Gastroesophageal sphincter (tissue), 4 donors: ENCODE data around the gene LSM2. TPM values are rescaled to one million over a fixed set of nuclear protein-coding genes. Genes with fewer than 3 reads are reported as not detected.
A peak's percentile ranks its signal among the peaks of the same experiment; 100 is the strongest.

ENCODE experiments used
- ATAC-seq: fragments of 150-250 bp; one replicate; pipeline ENCODE4 v1.9.1; 2016; ENCODE audit warnings: mild to moderate bottlenecking, moderate library complexity
- H3K27ac ChIP-seq, 4 donors: fragments of 200-600 bp; sonication (generic) in 3 of 4; 1 replicate in 3 of 4; 2 replicates in 1 of 4; pipeline ENCODE4 v1.5.1; 2016 to 2019
- H3K27me3 ChIP-seq: fragments of 200-600 bp; sonication (generic); one replicate; pipeline ENCODE4 v1.5.1; 2019
- H3K36me3 ChIP-seq, 2 donors: fragments of 200-600 bp; sonication (generic); one replicate each; pipeline ENCODE4 v1.5.1; 2019; ENCODE audit warnings: control low read depth in 1 of 2
- H3K4me1 ChIP-seq, 3 donors: fragments of 200-600 bp; sonication (generic); 1 replicate in 2 of 3; 2 replicates in 1 of 3; pipeline ENCODE4 v1.5.1; 2016 to 2019; ENCODE audit warnings: control low read depth in 2 of 3
- H3K4me3 ChIP-seq, 2 donors: fragments of 200-600 bp; sonication (generic); one replicate each; pipeline ENCODE4 v1.5.1; 2019; ENCODE audit warnings: mild to moderate bottlenecking in 1 of 2, moderate library complexity in 1 of 2
- H3K9me3 ChIP-seq, 3 donors: fragments of 200-600 bp; sonication (generic); one replicate each; pipeline ENCODE4 v1.5.1; 2017 to 2019; ENCODE audit warnings: control low read depth in 2 of 3
- CTCF ChIP-seq, 4 experiments: fragments of 200-600 bp in 2 of 4; fragments of 450-650 bp in 2 of 4; sonication (generic) in 1 of 4; IDR thresholded peaks; one replicate each; pipeline ENCODE4 v1.5.1; 2017 to 2019; ENCODE audit warnings: antibody characterized with exemption in 4 of 4, mild to moderate bottlenecking in 2 of 4, moderate library complexity in 2 of 4
- EP300 ChIP-seq: sonication (generic); formaldehyde crosslinking; IDR thresholded peaks from one replicate; pipeline ENCODE4 v1.6.1; 2017; ENCODE audit warnings: antibody characterized with exemption, mild to moderate bottlenecking
- POLR2A ChIP-seq, 2 donors: fragments of 450-650 bp; IDR thresholded peaks; one replicate each; pipeline ENCODE4 v1.6.1; 2017; ENCODE audit warnings: antibody characterized with exemption in 2 of 2, mild to moderate bottlenecking in 2 of 2, moderate library complexity in 1 of 2
- POLR2AphosphoS5 ChIP-seq: sonication (generic); formaldehyde crosslinking; IDR thresholded peaks from one replicate; pipeline ENCODE4 v1.6.1; 2017; ENCODE audit warnings: antibody characterized with exemption
- WGBS, 2 donors: methylation state at CpG; one replicate each; pipeline ENCODE4 v1.1.5; 2018; ENCODE audit warnings: low coverage in 1 of 2; 5-methylcytosine and 5-hydroxymethylcytosine counted together
- total RNA-seq, 4 donors: library from RNA; depleted of rRNA; stranded (reverse); fragments of >200 nt; gene quantifications; one replicate each; pipeline ENCODE4 v1.1.0, GENCODE V29; 2016

LSM2 gene
- total RNA-seq, 4 donors from 2014 or later = 18.0 to 31.7 (median 28.5) TPM

DNA sequence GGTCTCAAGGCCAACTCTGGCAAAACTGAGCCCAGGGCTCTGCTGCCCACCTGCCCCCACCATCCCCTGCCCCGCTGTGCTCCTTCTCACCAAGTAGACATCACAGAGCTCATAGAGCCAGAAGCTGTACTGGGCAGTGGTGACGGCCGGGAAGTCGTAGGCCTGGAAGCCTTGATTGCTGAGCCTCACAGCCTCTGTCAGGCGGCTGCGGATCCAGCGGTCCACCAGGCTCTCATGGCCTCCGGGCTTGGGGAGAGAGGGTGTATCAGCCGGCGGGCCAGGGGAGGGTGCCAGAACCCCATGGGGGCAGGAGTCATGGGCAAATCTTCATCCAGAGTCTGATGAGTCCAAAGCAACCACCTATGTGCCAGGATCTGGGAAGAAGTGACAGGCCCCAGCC is 26.9 kb downstream of the LSM2 start:
- Histone ChIP-seq H3K4me3 (no peak overlapping the region), H3K9me3 (no peaks in the 10 kb centered on the region), H3K27me3 (no peaks in the 10 kb centered on the region), H3K27ac (no peak overlapping the region), H3K4me1 (peaks cover 0 to 14% (median 10%) of the 10 kb centered on the region in 3 donors), H3K36me3 (peaks cover 0 to 71% of the 10 kb centered on the region in 2 donors)
- TF ChIP-seq CTCF (IDR thresholded peaks at IDR 0.05) (no peak), POLR2AphosphoS5 (no peak), POLR2A (IDR thresholded peaks at IDR 0.05) (no peak)
- ATAC-seq = no peak
- no CpG with 5 or more reads among the region's 10 CpGs for WGBS, 2 donors

DNA sequence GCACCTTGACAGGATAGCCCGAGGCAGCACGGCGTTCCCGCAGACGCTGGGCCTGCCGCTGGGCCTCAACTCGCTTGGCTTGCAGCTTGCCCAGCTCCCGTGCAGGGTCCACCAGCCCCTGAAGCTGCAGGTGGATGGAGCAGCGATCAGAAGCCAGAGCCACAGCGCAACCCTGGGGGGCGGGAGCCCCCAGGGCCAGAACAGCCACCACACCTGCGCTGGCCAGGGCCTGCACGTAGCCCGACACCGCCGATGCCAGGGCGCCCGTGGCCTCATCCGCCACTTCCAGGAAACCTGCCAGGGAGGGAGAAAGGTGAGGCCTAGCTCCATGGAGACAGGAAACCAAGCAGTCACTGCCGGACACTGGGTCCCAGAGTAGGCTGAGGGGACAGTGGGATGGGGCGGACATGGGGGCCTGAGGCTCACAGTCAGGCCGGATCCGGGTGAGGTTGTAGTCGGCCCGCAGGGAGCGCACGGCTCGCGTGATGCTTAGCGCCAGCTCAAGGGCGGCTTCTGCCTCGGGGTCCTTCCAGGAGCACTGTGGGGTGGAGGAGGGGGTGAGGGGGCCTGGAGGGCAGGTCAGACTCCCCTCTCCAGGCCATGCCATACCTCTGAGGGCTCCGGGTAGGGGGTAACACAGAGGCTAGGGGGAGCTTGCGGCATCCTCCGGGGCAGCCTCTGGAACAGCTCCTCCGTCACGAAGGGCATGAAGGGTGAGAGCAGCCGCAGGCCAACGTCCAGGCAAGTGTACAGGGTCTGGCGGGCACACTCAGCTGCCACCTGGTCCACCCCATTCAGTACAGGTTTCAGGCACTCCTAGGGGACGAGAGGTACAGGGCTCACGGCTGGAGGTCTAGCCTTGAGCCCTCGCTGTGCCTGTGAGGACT is 27.5 kb downstream of the LSM2 start:
- Histone ChIP-seq H3K4me3 (no peak overlapping the region), H3K4me1 (peaks cover 0 to 14% (median 10%) of the 10 kb centered on the region in 3 donors), H3K27me3 (no peaks in the 10 kb centered on the region), H3K27ac (no peak overlapping the region), H3K9me3 (no peaks in the 10 kb centered on the region), H3K36me3 (peaks cover 0 to 64% of the 10 kb centered on the region in 2 donors)
- WGBS, 2 donors = 88% methylated on average over 11 to 12 of the region's 43 CpGs
- TF ChIP-seq CTCF (IDR thresholded peaks at IDR 0.05) (no peak), POLR2A (IDR thresholded peaks at IDR 0.05) (no peak), POLR2AphosphoS5 (no peak), EP300 (no peak)
- no peak for ATAC-seq

GRCh38 chr6:31778193-31778592 is 28.6 kb downstream of the LSM2 start:
- TF ChIP-seq POLR2AphosphoS5 = no peak
- no peak for TF ChIP-seq CTCF (IDR thresholded peaks at IDR 0.05)
- TF ChIP-seq EP300 = no peak
- no peak for TF ChIP-seq POLR2A (IDR thresholded peaks at IDR 0.05)
- 100% methylated on average over 1 of the region's 5 CpGs; no CpG with 5 or more reads in 1 of the 2 donors for WGBS, 2 donors
- H3K9me3 ChIP-seq = no peaks in the 10 kb centered on the region
- no peak overlapping the region for H3K4me3 ChIP-seq
- ATAC-seq = no peak
- H3K27me3 ChIP-seq = no peaks in the 10 kb centered on the region
- H3K36me3 ChIP-seq = peaks cover 0 to 53% of the 10 kb centered on the region in 2 donors
- H3K27ac ChIP-seq = no peak overlapping the region
- peaks cover 0 to 14% (median 10%) of the 10 kb centered on the region in 3 donors for H3K4me1 ChIP-seq

GRCh38 chr6:31777667-31778050 is 29.1 kb downstream of the LSM2 start:
- peaks cover 0 to 48% of the 10 kb centered on the region in 2 donors for H3K36me3 ChIP-seq

More at GRCh38 chr6:31777667-31778050, 29.1 kb downstream of the LSM2 start:
- Histone ChIP-seq H3K4me3 (no peak overlapping the region), H3K27ac (peak overlapping the region in 1 of 4 donors; percentile 53), H3K27me3 (no peaks in the 10 kb centered on the region), H3K9me3 (no peaks in the 10 kb centered on the region), H3K4me1 (peaks cover 0 to 14% (median 10%) of the 10 kb centered on the region in 3 donors)
- WGBS, 2 donors = 100% methylated on average over 1 to 3 of the region's 5 CpGs
- TF ChIP-seq POLR2A (IDR thresholded peaks at IDR 0.05) (no peak), POLR2AphosphoS5 (no peak), CTCF (IDR thresholded peaks at IDR 0.05) (no peak), EP300 (no peak)
- ATAC-seq = no peak
